Peyer's patch (tissue), 4 donors: ENCODE data around the gene TAGLN3. TPM values are rescaled to one million over a fixed set of nuclear protein-coding genes. Genes with fewer than 3 reads are reported as not detected.

Experiments
- DNase-seq, 3 donors: peaks; one replicate each; pipeline ENCODE4 v3.0.0-alpha.2; 2017 to 2019
- H3K27ac ChIP-seq, 4 donors: fragments of 200-600 bp; sonication (generic); one replicate each; pipeline ENCODE4 v1.5.1; 2016 to 2019
- H3K27me3 ChIP-seq, 2 donors: fragments of 200-600 bp; sonication (generic); one replicate each; pipeline ENCODE4 v1.5.1; 2019
- H3K36me3 ChIP-seq, 3 donors: fragments of 200-600 bp; sonication (generic); one replicate each; pipeline ENCODE4 v1.5.1; 2016 to 2019
- H3K4me1 ChIP-seq, 4 donors: fragments of 200-600 bp; sonication (generic); one replicate each; pipeline ENCODE4 v1.5.1; 2016 to 2019
- H3K4me3 ChIP-seq, 4 donors: fragments of 200-600 bp; sonication (generic); 1 replicate in 3 of 4; 2 replicates in 1 of 4; pipeline ENCODE4 v1.5.1; 2016 to 2019; ENCODE audit warnings: mild to moderate bottlenecking in 1 of 4
- H3K9me3 ChIP-seq, 4 donors: fragments of 200-600 bp; sonication (generic); one replicate each; pipeline ENCODE4 v1.5.1; 2016 to 2019; ENCODE audit warnings: mild to moderate bottlenecking in 1 of 4
- CTCF ChIP-seq, 6 experiments: fragments of 450-650 bp in 4 of 6; fragments of 200-600 bp in 2 of 6; sonication (generic) in 1 of 6; IDR thresholded peaks; one replicate each; pipeline ENCODE4 v1.5.1; 2017 to 2019; ENCODE audit warnings: antibody characterized with exemption in 6 of 6, mild to moderate bottlenecking in 3 of 6, moderate library complexity in 1 of 6
- POLR2A ChIP-seq, 2 donors: fragments of 450-650 bp; IDR thresholded peaks; one replicate each; pipeline ENCODE4 v1.5.1; 2017; ENCODE audit warnings: antibody characterized with exemption in 2 of 2, mild to moderate bottlenecking in 2 of 2, moderate library complexity in 2 of 2
- total RNA-seq, 4 donors: library from RNA; depleted of rRNA; stranded (reverse); fragments of >200 nt; gene quantifications; one replicate each; pipeline ENCODE4 v1.1.0, GENCODE V29; 2016

The TAGLN3 gene
- total RNA-seq, 4 donors from 2014 or later = 1.1 TPM; not detected in 3

- Histone ChIP-seq H3K27ac (no peak overlapping the region), H3K36me3 (no peaks in the 10 kb centered on the region), H3K4me1 (no peaks in the 10 kb centered on the region), H3K9me3 (no peaks in the 10 kb centered on the region), H3K27me3 (no peaks in the 10 kb centered on the region), H3K4me3 (no peak overlapping the region)
- TF ChIP-seq CTCF (IDR thresholded peaks at IDR 0.05) (no peak), POLR2A (IDR thresholded peaks at IDR 0.05) (no peak)
- DNase-seq = no peak
Observed at GRCh38 chr3:112019716-112020115, 21.0 kb downstream of the TAGLN3 start.

- Histone ChIP-seq H3K36me3 (no peaks in the 10 kb centered on the region), H3K9me3 (no peaks in the 10 kb centered on the region), H3K4me1 (no peaks in the 10 kb centered on the region), H3K4me3 (no peak overlapping the region), H3K27ac (no peak overlapping the region), H3K27me3 (no peaks in the 10 kb centered on the region)
- TF ChIP-seq CTCF (IDR thresholded peaks at IDR 0.05) (no peak), POLR2A (IDR thresholded peaks at IDR 0.05) (no peak)
- DNase-seq = no peak
Observed at GRCh38 chr3:112020674-112021085, 22.0 kb downstream of the TAGLN3 start.

GRCh38 chr3:112027142-112027541 lies 28.4 kb downstream of the TAGLN3 start:
- Histone ChIP-seq H3K36me3 (no peaks in the 10 kb centered on the region), H3K9me3 (no peaks in the 10 kb centered on the region), H3K4me1 (no peaks in the 10 kb centered on the region), H3K27me3 (no peaks in the 10 kb centered on the region), H3K4me3 (no peak overlapping the region), H3K27ac (no peak overlapping the region)
- TF ChIP-seq CTCF (IDR thresholded peaks at IDR 0.05) (no peak), POLR2A (IDR thresholded peaks at IDR 0.05) (no peak)
- DNase-seq = no peak

- TF ChIP-seq POLR2A (IDR thresholded peaks at IDR 0.05) (no peak), CTCF (IDR thresholded peaks at IDR 0.05) (no peak)
- H3K4me1 ChIP-seq = no peaks in the 10 kb centered on the region
- no peak overlapping the region for H3K27ac ChIP-seq
- no peaks in the 10 kb centered on the region for H3K9me3 ChIP-seq
- H3K27me3 ChIP-seq = no peaks in the 10 kb centered on the region
- H3K36me3 ChIP-seq = no peaks in the 10 kb centered on the region
- no peak for DNase-seq
- H3K4me3 ChIP-seq = no peak overlapping the region
Observed at GRCh38 chr3:112027826-112028225, 29.1 kb downstream of the TAGLN3 start.

- no peak overlapping the region for H3K4me3 ChIP-seq
- no peak overlapping the region for H3K27ac ChIP-seq
- H3K4me1 ChIP-seq = no peaks in the 10 kb centered on the region
- TF ChIP-seq CTCF (IDR thresholded peaks at IDR 0.05) = no peak
- TF ChIP-seq POLR2A (IDR thresholded peaks at IDR 0.05) = no peak
- no peak for DNase-seq
- H3K36me3 ChIP-seq = no peaks in the 10 kb centered on the region
- H3K9me3 ChIP-seq = no peaks in the 10 kb centered on the region
- no peaks in the 10 kb centered on the region for H3K27me3 ChIP-seq
Observed at GRCh38 chr3:112030901-112031300, 32.2 kb downstream of the TAGLN3 start.

- H3K4me3 ChIP-seq = no peak overlapping the region
- H3K4me1 ChIP-seq = no peaks in the 10 kb centered on the region
- TF ChIP-seq POLR2A (IDR thresholded peaks at IDR 0.05) (no peak), CTCF (IDR thresholded peaks at IDR 0.05) (no peak)
- DNase-seq = no peak
- no peaks in the 10 kb centered on the region for H3K27me3 ChIP-seq
- no peaks in the 10 kb centered on the region for H3K9me3 ChIP-seq
- no peaks in the 10 kb centered on the region for H3K36me3 ChIP-seq
- H3K27ac ChIP-seq = no peak overlapping the region
Observed at GRCh38 chr3:112032098-112032731, 33.5 kb downstream of the TAGLN3 start.
